Measurements from ENCODE around the gene MYO7B. TPM values are rescaled to one million over a fixed set of nuclear protein-coding genes. Genes with fewer than 3 reads are reported as not detected.

Gene MYO7B
- total RNA-seq, 2 experiments from 2014 or later: 3.3 TPM; not detected in 1

DNA sequence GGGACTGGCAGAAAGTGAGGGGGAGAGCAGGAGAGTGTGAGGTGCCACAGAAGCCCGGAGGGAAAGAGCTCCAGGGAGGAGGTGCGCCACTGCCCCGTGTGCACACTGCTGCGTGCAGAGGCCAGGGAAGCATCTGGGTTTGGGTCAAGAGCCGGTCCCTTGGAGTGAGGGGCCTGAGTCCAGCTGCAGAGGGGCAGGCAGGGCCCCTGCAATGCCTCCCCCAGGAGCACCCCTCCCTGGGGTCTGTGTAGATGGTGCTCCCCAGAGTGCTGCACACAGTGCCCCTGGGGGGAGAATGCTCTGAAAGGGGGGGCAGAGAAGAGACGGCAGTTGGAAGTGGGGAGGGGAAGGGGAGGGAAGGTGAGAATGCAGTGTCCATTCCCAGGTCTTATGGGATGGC, 143.5 kb downstream of the MYO7B start:
- no TSS peak for BruUV-seq (replicated peaks)
- TF ChIP-seq, protein P1, sequence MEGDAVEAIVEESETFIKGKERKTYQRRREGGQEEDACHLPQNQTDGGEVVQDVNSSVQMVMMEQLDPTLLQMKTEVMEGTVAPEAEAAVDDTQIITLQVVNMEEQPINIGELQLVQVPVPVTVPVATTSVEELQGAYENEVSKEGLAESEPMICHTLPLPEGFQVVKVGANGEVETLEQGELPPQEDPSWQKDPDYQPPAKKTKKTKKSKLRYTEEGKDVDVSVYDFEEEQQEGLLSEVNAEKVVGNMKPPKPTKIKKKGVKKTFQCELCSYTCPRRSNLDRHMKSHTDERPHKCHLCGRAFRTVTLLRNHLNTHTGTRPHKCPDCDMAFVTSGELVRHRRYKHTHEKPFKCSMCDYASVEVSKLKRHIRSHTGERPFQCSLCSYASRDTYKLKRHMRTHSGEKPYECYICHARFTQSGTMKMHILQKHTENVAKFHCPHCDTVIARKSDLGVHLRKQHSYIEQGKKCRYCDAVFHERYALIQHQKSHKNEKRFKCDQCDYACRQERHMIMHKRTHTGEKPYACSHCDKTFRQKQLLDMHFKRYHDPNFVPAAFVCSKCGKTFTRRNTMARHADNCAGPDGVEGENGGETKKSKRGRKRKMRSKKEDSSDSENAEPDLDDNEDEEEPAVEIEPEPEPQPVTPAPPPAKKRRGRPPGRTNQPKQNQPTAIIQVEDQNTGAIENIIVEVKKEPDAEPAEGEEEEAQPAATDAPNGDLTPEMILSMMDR (conservative IDR thresholded peaks at IDR 0.05; ENCODE audit: low read length): no peak
- no peak for TF ChIP-seq EZH2phosphoT487 (IDR thresholded peaks at IDR 0.05; ENCODE audit: borderline replicate concordance, low read depth, low read length)

GRCh38 chr2:127679680-127680361, 144.3 kb downstream of the MYO7B start:
- ChIA-PET POLR2A (interaction anchor here (0.6 to 0.7 kb wide), 3 partner anchors 16 to 265 kb away, joined by 3 to 4 read pairs (median 4); no protein-coding TSS in a partner anchor), CTCF (ENCODE audit: unreplicated experiment) (interaction anchor here (0.6 kb wide), 1 partner anchor 82 kb away, joined by 3 read pairs; no protein-coding TSS in a partner anchor)

More for the DNA sequence above, 143.5 kb downstream of the MYO7B start:
- Histone ChIP-seq H3K9me2 (ENCODE audit: insufficient read depth, low read length) (no peaks in the 10 kb centered on the region), H3K4me1 (ENCODE audit: insufficient read depth, low read length, poor library complexity, severe bottlenecking) (no peaks in the 10 kb centered on the region), H3K27ac (ENCODE audit: low read depth, low read length, poor library complexity, severe bottlenecking) (no peak overlapping the region), H2AFZ (ENCODE audit: low read length) (no peak overlapping the region), H3K79me2 (ENCODE audit: insufficient read depth, low read depth, low read length) (no peaks in the 10 kb centered on the region), H4K20me1 (ENCODE audit: insufficient read depth, low read length) (no peaks in the 10 kb centered on the region), H3K36me3 (ENCODE audit: insufficient read depth, low read length) (no peaks in the 10 kb centered on the region), H3K4me2 (ENCODE audit: low read length) (no peak overlapping the region), H3K4me3 (ENCODE audit: low read depth, low read length, poor library complexity, severe bottlenecking) (no peak overlapping the region), H3K9me3 (ENCODE audit: low read length) (no peaks in the 10 kb centered on the region)
- ChIA-PET CTCF (ENCODE audit: unreplicated experiment) (no interaction called here), POLR2A (no interaction called here)
- no peak for DNase-seq (ENCODE audit: low spot score)
- intact Hi-C loops (cut with micrococcal nuclease; ENCODE audit: unreplicated experiment): no loop called here

More at GRCh38 chr2:127679680-127680361, 144.3 kb downstream of the MYO7B start:
- Histone ChIP-seq H3K4me1 (ENCODE audit: insufficient read depth, low read length, poor library complexity, severe bottlenecking) (no peaks in the 10 kb centered on the region), H3K4me3 (ENCODE audit: low read depth, low read length, poor library complexity, severe bottlenecking) (no peak overlapping the region), H4K20me1 (ENCODE audit: insufficient read depth, low read length) (no peaks in the 10 kb centered on the region), H2AFZ (ENCODE audit: low read length) (no peak overlapping the region), H3K9me3 (ENCODE audit: low read length) (no peaks in the 10 kb centered on the region), H3K9me2 (ENCODE audit: insufficient read depth, low read length) (no peaks in the 10 kb centered on the region), H3K36me3 (ENCODE audit: insufficient read depth, low read length) (no peaks in the 10 kb centered on the region), H3K4me2 (ENCODE audit: low read length) (no peak overlapping the region), H3K79me2 (ENCODE audit: insufficient read depth, low read depth, low read length) (no peaks in the 10 kb centered on the region), H3K27ac (ENCODE audit: low read depth, low read length, poor library complexity, severe bottlenecking) (no peak overlapping the region)
- TF ChIP-seq, protein P1 (conservative IDR thresholded peaks at IDR 0.05; ENCODE audit: low read length): no peak
- no peak for TF ChIP-seq EZH2phosphoT487 (IDR thresholded peaks at IDR 0.05; ENCODE audit: borderline replicate concordance, low read depth, low read length)
- DNase-seq (ENCODE audit: low spot score): no peak
- intact Hi-C loops (cut with micrococcal nuclease; ENCODE audit: unreplicated experiment): no loop called here
- BruUV-seq (replicated peaks): no TSS peak
